ENCODE measurements around the gene SUSD2. TPM values are rescaled to one million over a fixed set of nuclear protein-coding genes. Genes with fewer than 3 reads are reported as not detected.

Gene SUSD2
- total RNA-seq, 1 experiment from 2014 or later = 0.20 TPM

GRCh38 chr22:24162436-24162835 is 18.9 kb upstream of the SUSD2 start:
- H3K36me3 ChIP-seq = peaks cover 4% of the 10 kb centered on the region
- H3K4me3 ChIP-seq = no peak overlapping the region
- no peak for DNase-seq
- no peaks in the 10 kb centered on the region for H3K27me3 ChIP-seq
- H3K9me3 ChIP-seq = no peaks in the 10 kb centered on the region

GRCh38 chr22:24164243-24164642 is 17.0 kb upstream of the SUSD2 start:
- no peak overlapping the region for H3K4me3 ChIP-seq
- H3K9me3 ChIP-seq = no peaks in the 10 kb centered on the region
- H3K27me3 ChIP-seq = no peaks in the 10 kb centered on the region
- peaks cover 9% of the 10 kb centered on the region for H3K36me3 ChIP-seq
- no peak for DNase-seq

- no peak for DNase-seq
- H3K36me3 ChIP-seq = peaks cover 9% of the 10 kb centered on the region
- H3K9me3 ChIP-seq = no peaks in the 10 kb centered on the region
- H3K4me3 ChIP-seq = no peak overlapping the region
- no peaks in the 10 kb centered on the region for H3K27me3 ChIP-seq
These were observed 16.3 kb upstream of the SUSD2 start for GRCh38 chr22:24164940-24165339.

- Histone ChIP-seq H3K36me3 (peaks cover 9% of the 10 kb centered on the region), H3K9me3 (no peaks in the 10 kb centered on the region), H3K4me3 (no peak overlapping the region), H3K27me3 (no peaks in the 10 kb centered on the region)
- no peak for DNase-seq
These were observed 15.6 kb upstream of the SUSD2 start for GRCh38 chr22:24165673-24166072.

GRCh38 chr22:24166811-24167210 is 14.5 kb upstream of the SUSD2 start:
- no peak overlapping the region for H3K4me3 ChIP-seq
- H3K9me3 ChIP-seq = no peaks in the 10 kb centered on the region
- no peaks in the 10 kb centered on the region for H3K27me3 ChIP-seq
- peaks cover 9% of the 10 kb centered on the region for H3K36me3 ChIP-seq
- DNase-seq = no peak

- DNase-seq = no peak
- no peaks in the 10 kb centered on the region for H3K27me3 ChIP-seq
- H3K36me3 ChIP-seq = peaks cover 9% of the 10 kb centered on the region
- no peaks in the 10 kb centered on the region for H3K9me3 ChIP-seq
- no peak overlapping the region for H3K4me3 ChIP-seq
These were observed 11.7 kb upstream of the SUSD2 start for GRCh38 chr22:24169439-24170058.

- no peak for DNase-seq
- Histone ChIP-seq H3K9me3 (no peaks in the 10 kb centered on the region), H3K36me3 (peaks cover 9% of the 10 kb centered on the region), H3K27me3 (no peaks in the 10 kb centered on the region), H3K4me3 (no peak overlapping the region)
These were observed 11.1 kb upstream of the SUSD2 start for GRCh38 chr22:24170188-24170587.

GRCh38 chr22:24170632-24171031 is 10.7 kb upstream of the SUSD2 start:
- H3K4me3 ChIP-seq = no peak overlapping the region
- no peaks in the 10 kb centered on the region for H3K27me3 ChIP-seq
- H3K9me3 ChIP-seq = no peaks in the 10 kb centered on the region
- no peak for DNase-seq
- peaks cover 9% of the 10 kb centered on the region for H3K36me3 ChIP-seq

GRCh38 chr22:24171822-24172221 is 9.5 kb upstream of the SUSD2 start:
- H3K27me3 ChIP-seq = no peaks in the 10 kb centered on the region

GRCh38 chr22:24175160-24175808 is 6.0 kb upstream of the SUSD2 start:
- DNase-seq = peak; percentile 63
- no peak overlapping the region for H3K4me3 ChIP-seq
- no peaks in the 10 kb centered on the region for H3K27me3 ChIP-seq
- no peaks in the 10 kb centered on the region; the same call in none of the 2 replicates for H3K36me3 ChIP-seq
- no peaks in the 10 kb centered on the region for H3K9me3 ChIP-seq

More at GRCh38 chr22:24171822-24172221, 9.5 kb upstream of the SUSD2 start:
- H3K36me3 ChIP-seq = peaks cover 5% of the 10 kb centered on the region; the same call in 1 of the 2 replicates
- no peaks in the 10 kb centered on the region for H3K9me3 ChIP-seq
- H3K4me3 ChIP-seq = no peak overlapping the region
- no peak for DNase-seq

GRCh38 chr22:24176040-24176439 is 5.2 kb upstream of the SUSD2 start:
- no peaks in the 10 kb centered on the region; the same call in none of the 2 replicates for H3K36me3 ChIP-seq
- no peaks in the 10 kb centered on the region for H3K9me3 ChIP-seq
- no peak for DNase-seq
- H3K27me3 ChIP-seq = no peaks in the 10 kb centered on the region
- H3K4me3 ChIP-seq = no peak overlapping the region

- H3K27me3 ChIP-seq = no peaks in the 10 kb centered on the region
- no peak for DNase-seq
- H3K36me3 ChIP-seq = no peaks in the 10 kb centered on the region; the same call in none of the 2 replicates
- no peak overlapping the region for H3K4me3 ChIP-seq
- H3K9me3 ChIP-seq = no peaks in the 10 kb centered on the region
These were observed 4.7 kb upstream of the SUSD2 start for GRCh38 chr22:24176630-24177029.

GRCh38 chr22:24177045-24177444 is 4.2 kb upstream of the SUSD2 start:
- Histone ChIP-seq H3K4me3 (no peak overlapping the region), H3K36me3 (no peaks in the 10 kb centered on the region; the same call in none of the 2 replicates), H3K9me3 (no peaks in the 10 kb centered on the region), H3K27me3 (no peaks in the 10 kb centered on the region)
- no peak for DNase-seq

GRCh38 chr22:24177456-24177855 is 3.8 kb upstream of the SUSD2 start:
- H3K9me3 ChIP-seq = no peaks in the 10 kb centered on the region
- no peaks in the 10 kb centered on the region for H3K27me3 ChIP-seq
- no peak overlapping the region for H3K4me3 ChIP-seq
- no peak for DNase-seq
- H3K36me3 ChIP-seq = no peaks in the 10 kb centered on the region; the same call in none of the 2 replicates

GRCh38 chr22:24178021-24178431 is 3.3 kb upstream of the SUSD2 start:
- Histone ChIP-seq H3K9me3 (no peaks in the 10 kb centered on the region), H3K4me3 (no peak overlapping the region), H3K27me3 (no peaks in the 10 kb centered on the region), H3K36me3 (no peaks in the 10 kb centered on the region; the same call in none of the 2 replicates)
- DNase-seq = no peak

GRCh38 chr22:24178502-24179440 is 2.5 kb upstream of the SUSD2 start:
- no peaks in the 10 kb centered on the region for H3K27me3 ChIP-seq
- DNase-seq = no peak
- H3K4me3 ChIP-seq = no peak overlapping the region
- H3K9me3 ChIP-seq = no peaks in the 10 kb centered on the region
- H3K36me3 ChIP-seq = no peaks in the 10 kb centered on the region; the same call in none of the 2 replicates
